HCT116 (cell line): Measurements from ENCODE around the gene AVEN. TPM values are rescaled to one million over a fixed set of nuclear protein-coding genes. Genes with fewer than 3 reads are reported as not detected.

ENCODE experiments used
- ATAC-seq: fragments of 200-7000 bp; cut with Tn5 transposase; 2 replicates; pipeline ENCODE4 v1.9.1; 2020; ENCODE audit warnings: mild to moderate bottlenecking, moderate library complexity
- BruUV-seq: library from RNA; stranded (reverse); fragments of 400-500 nt; replicated peaks from 2 replicates; lab custom pipeline; 2021; lab: Mats Ljungman, UMichigan
- CTCF ChIA-PET: fragments of 300-600 bp; sonication (Branson Sonifier 250); formaldehyde crosslinking; loops from one replicate; lab custom pipeline; 2021; ENCODE audit warnings: antibody characterized with exemption; lab: Charles Lee
- POLR2A ChIA-PET: fragments of 300-600, 350-600 bp; sonication (Branson Sonifier 250); formaldehyde crosslinking; loops from one replicate; lab custom pipeline; 2021; ENCODE audit warnings: antibody characterized with exemption; lab: Charles Lee
- RAD21 ChIA-PET, 2 experiments: fragments of 300-600 bp; sonication (Branson Sonifier 250); formaldehyde crosslinking; loops; one replicate each; lab custom pipeline; 2023; ENCODE audit warnings: low total read pairs in 2 of 2; ENCODE audit not compliant: uncharacterized antibody in 2 of 2, unreplicated experiment in 2 of 2, low non-redundant PET in 1 of 2; lab: Charles Lee
- DNase-seq: peaks from one replicate; pipeline ENCODE4 v3.0.0-alpha.2; 2010; ENCODE audit warnings: low read depth, low spot score
- H2AFZ ChIP-seq: fragments of 200-600 bp; shearing (Covaris generic), sonication (generic); 2 replicates; pipeline ENCODE4 v1.6.1; 2017; ENCODE audit warnings: low read depth, mixed run types, mixed read lengths, antibody characterized with exemption, low read length; ENCODE audit not compliant: poor library complexity, severe bottlenecking
- H3K27ac ChIP-seq: 2 replicates; pipeline ENCODE4 v1.5.1; 2012; ENCODE audit warnings: low read depth, low read length
- H3K27me3 ChIP-seq: fragments of 200-600 bp; sonication (generic); 2 replicates; pipeline ENCODE4 v1.6.1; 2016; ENCODE audit warnings: mixed run types, low read length, mixed read lengths; ENCODE audit not compliant: insufficient read depth
- H3K36me3 ChIP-seq, 2 experiments: fragments of 200-500 bp in 1 of 2; fragments of 200-600 bp in 1 of 2; sonication (Bioruptor generic) in 1 of 2; sonication (generic) in 1 of 2; 2 replicates each; pipeline versions ENCODE4 v1.5.1 to v1.6.1; 2014 to 2016; ENCODE audit warnings: low read length in 2 of 2, inconsistent platforms in 1 of 2, mixed read lengths in 1 of 2, mixed run types in 1 of 2; ENCODE audit not compliant: insufficient read depth in 2 of 2, control insufficient read depth in 1 of 2
- H3K4me1 ChIP-seq, 2 experiments: fragments of 200-600 bp in 1 of 2; sonication (generic) in 1 of 2; 2 replicates each; pipeline versions ENCODE4 v1.5.1 to v1.6.1; 2012 to 2017; ENCODE audit warnings: low read length in 2 of 2, inconsistent platforms in 1 of 2, mild to moderate bottlenecking in 1 of 2, mixed read lengths in 1 of 2, mixed run types in 1 of 2, moderate library complexity in 1 of 2; ENCODE audit not compliant: insufficient read depth in 2 of 2, control insufficient read depth in 1 of 2
- H3K4me2 ChIP-seq: fragments of 200-600 bp; sonication (generic); 2 replicates; pipeline ENCODE4 v1.6.1; 2017; ENCODE audit warnings: mixed run types, low read length, mixed read lengths
- H3K4me3 ChIP-seq, 2 experiments: fragments of 200-600 bp in 1 of 2; sonication (generic) in 1 of 2; replicated peaks in 1 of 2; 2 replicates each; pipeline ENCODE4 v1.5.1; 2011 to 2016; ENCODE audit warnings: low read length in 2 of 2, control low read depth in 1 of 2, low read depth in 1 of 2, mild to moderate bottlenecking in 1 of 2, mixed read lengths in 1 of 2, mixed run types in 1 of 2
- H3K79me2 ChIP-seq: fragments of 200-600 bp; sonication (generic); 2 replicates; pipeline ENCODE4 v1.6.1; 2017; ENCODE audit warnings: mild to moderate bottlenecking, mixed run types, low read length, moderate library complexity, mixed read lengths; ENCODE audit not compliant: insufficient read depth
- H3K9ac ChIP-seq: fragments of 200-600 bp; sonication (generic); 2 replicates; pipeline ENCODE4 v1.6.1; 2016; ENCODE audit warnings: low read length, mixed read lengths
- H3K9me2 ChIP-seq: fragments of 200-600 bp; sonication (generic), shearing (Covaris generic); 2 replicates; pipeline ENCODE4 v1.6.1; 2017; ENCODE audit warnings: mixed run types, mild to moderate bottlenecking, moderate library complexity; ENCODE audit not compliant: insufficient read depth
- H3K9me3 ChIP-seq, 2 experiments: fragments of 200-500 bp in 1 of 2; fragments of 200-600 bp in 1 of 2; sonication (Bioruptor generic) in 1 of 2; sonication (generic) in 1 of 2; 2 replicates each; pipeline ENCODE4 v1.6.1; 2014 to 2017; ENCODE audit warnings: low read length in 2 of 2, mixed read lengths in 2 of 2, inconsistent platforms in 1 of 2, low read depth in 1 of 2, mild to moderate bottlenecking in 1 of 2, mixed run types in 1 of 2, moderate library complexity in 1 of 2; ENCODE audit not compliant: control insufficient read depth in 1 of 2, insufficient read depth in 1 of 2
- H4K20me1 ChIP-seq: fragments of 200-600 bp; sonication (generic), shearing (Covaris generic); 2 replicates; pipeline ENCODE4 v1.6.1; 2017; ENCODE audit warnings: mixed run types, mild to moderate bottlenecking, moderate library complexity; ENCODE audit not compliant: insufficient read depth
- CBX3 ChIP-seq: IDR thresholded peaks from 2 replicates; pipeline ENCODE4 v1.6.1; 2012; ENCODE audit warnings: low read depth
- CEBPB ChIP-seq: IDR thresholded peaks from 2 replicates; pipeline ENCODE4 v1.6.1; 2012; ENCODE audit warnings: low read depth
- EGR1 ChIP-seq: IDR thresholded peaks from 2 replicates; pipeline ENCODE4 v1.6.1; 2012; ENCODE audit warnings: low read depth
- ELF1 ChIP-seq: IDR thresholded peaks from 2 replicates; pipeline ENCODE4 v1.6.1; 2012; ENCODE audit warnings: low read depth, borderline replicate concordance
- EZH2phosphoT487 ChIP-seq: fragments of 200-600 bp; IDR thresholded peaks from 2 replicates; pipeline ENCODE4 v1.6.1; 2018; ENCODE audit warnings: antibody characterized with exemption, borderline replicate concordance
- FOSL1 ChIP-seq: IDR thresholded peaks from 2 replicates; pipeline ENCODE4 v1.6.1; 2012; ENCODE audit warnings: low read depth
- MAX ChIP-seq: IDR thresholded peaks from 2 replicates; pipeline ENCODE4 v1.6.1; 2012
- POLR2A ChIP-seq: IDR thresholded peaks from 2 replicates; pipeline ENCODE4 v1.7.0; 2011; ENCODE audit warnings: borderline replicate concordance; ENCODE audit not compliant: insufficient read depth, insufficient read length; ENCODE audit errors: extremely low read depth
- REST ChIP-seq: IDR thresholded peaks from 2 replicates; pipeline ENCODE4 v1.6.1; 2012; ENCODE audit warnings: low read depth
- SIN3A ChIP-seq: IDR thresholded peaks from 2 replicates; pipeline ENCODE4 v1.6.1; 2012; ENCODE audit warnings: low read depth
- SP1 ChIP-seq: IDR thresholded peaks from 2 replicates; pipeline ENCODE4 v1.6.1; 2012; ENCODE audit warnings: low read depth
- SRF ChIP-seq: IDR thresholded peaks from 2 replicates; pipeline ENCODE4 v1.6.1; 2012; ENCODE audit warnings: low read depth
- YY1 ChIP-seq: IDR thresholded peaks from 2 replicates; pipeline ENCODE4 v1.6.1; 2011; ENCODE audit warnings: low read length, low read depth, moderate library complexity, mild to moderate bottlenecking; ENCODE audit not compliant: insufficient replicate concordance; ENCODE audit errors: extremely low read depth
- ZFX ChIP-seq: fragments of 450-650 bp; IDR thresholded peaks from 2 replicates; pipeline ENCODE4 v1.6.1; 2017
- ZNF274 ChIP-seq: fragments of 200-500 bp; sonication (Bioruptor generic); IDR thresholded peaks from 2 replicates; pipeline ENCODE4 v1.6.1; 2014; ENCODE audit warnings: mild to moderate bottlenecking, low read depth, low read length, inconsistent platforms
- intact Hi-C: fragments of 100-400 bp; cut with micrococcal nuclease; formaldehyde crosslinking; loops from 2 replicates; pipeline ENCODE4 v1.10.0; 2022
- total RNA-seq: library from RNA; stranded (reverse); gene quantifications from one replicate; pipeline ENCODE4 v1.2.1, GENCODE V29; 2021; ENCODE audit not compliant: unreplicated experiment

The AVEN gene
- total RNA-seq, 1 experiment from 2014 or later, result 6.8 TPM

GRCh38 chr15:34043813-34044212 lies 4.8 kb upstream of the AVEN start:
- intact Hi-C loops, result no loop called here
- TF ChIP-seq REST, result no peak
- no peak for TF ChIP-seq ZFX
- TF ChIP-seq EGR1, result no peak
- no peak for TF ChIP-seq CEBPB
- TF ChIP-seq SRF, result no peak
- TF ChIP-seq EZH2phosphoT487, result no peak
- no peak for TF ChIP-seq MAX
- no peak for TF ChIP-seq SIN3A
- no peak for TF ChIP-seq FOSL1
- no peak for TF ChIP-seq YY1
- no peak for TF ChIP-seq CBX3
- no peak for TF ChIP-seq ZNF274
- TF ChIP-seq ELF1, result no peak
- TF ChIP-seq SP1, result no peak
- no peak for TF ChIP-seq POLR2A
- DNase-seq (no peak), ATAC-seq (no peak)
- H2AFZ ChIP-seq, result no peak overlapping the region
- H3K4me2 ChIP-seq, result no peak overlapping the region
- peaks cover 4 to 8% of the 10 kb centered on the region in 2 experiments; a peak in 3 of 4 replicates for H3K4me1 ChIP-seq
- no peaks in the 10 kb centered on the region for H3K27me3 ChIP-seq
- ChIA-PET RAD21 (no interaction called here), POLR2A (no interaction called here), CTCF (no interaction called here)
- no peak overlapping the region for H3K4me3 ChIP-seq
- no peak overlapping the region for H3K27ac ChIP-seq
- no peaks in the 10 kb centered on the region for H4K20me1 ChIP-seq
- no peaks in the 10 kb centered on the region for H3K36me3 ChIP-seq
- no peaks in the 10 kb centered on the region for H3K79me2 ChIP-seq
- H3K9me2 ChIP-seq, result no peaks in the 10 kb centered on the region
- H3K9ac ChIP-seq, result no peak overlapping the region
- no peaks in the 10 kb centered on the region for H3K9me3 ChIP-seq
- BruUV-seq, result no TSS peak
